ENCODE results near the gene STH.

DNA sequence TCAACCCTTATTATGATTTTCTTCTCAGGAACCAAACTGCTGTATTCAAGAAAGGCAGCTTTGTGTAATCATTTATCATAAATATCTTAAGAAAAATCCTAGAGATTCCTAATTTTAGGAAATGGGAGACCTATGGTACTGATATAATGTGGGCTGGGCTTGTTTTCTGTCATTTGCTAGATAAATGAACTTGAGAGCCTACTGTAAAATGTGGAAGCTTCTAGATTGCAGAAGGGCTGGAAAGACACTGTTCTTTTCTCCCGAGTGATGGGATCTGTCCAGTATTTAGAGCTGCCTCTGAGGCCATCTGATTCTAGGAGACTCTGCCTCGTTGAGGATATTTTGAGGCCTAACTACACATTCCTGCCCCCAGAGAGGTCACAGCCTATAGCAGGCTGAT lies 19.9 kb upstream of the STH start:
- TF ChIP-seq POLR2AphosphoS5 (IDR thresholded peaks at IDR 0.05) (no peak), CTCF (IDR thresholded peaks at IDR 0.05) (no peak), POLR2A (IDR thresholded peaks at IDR 0.05) (no peak)
